ENCODE results near the gene METTL25B.

Gene METTL25B

DNA sequence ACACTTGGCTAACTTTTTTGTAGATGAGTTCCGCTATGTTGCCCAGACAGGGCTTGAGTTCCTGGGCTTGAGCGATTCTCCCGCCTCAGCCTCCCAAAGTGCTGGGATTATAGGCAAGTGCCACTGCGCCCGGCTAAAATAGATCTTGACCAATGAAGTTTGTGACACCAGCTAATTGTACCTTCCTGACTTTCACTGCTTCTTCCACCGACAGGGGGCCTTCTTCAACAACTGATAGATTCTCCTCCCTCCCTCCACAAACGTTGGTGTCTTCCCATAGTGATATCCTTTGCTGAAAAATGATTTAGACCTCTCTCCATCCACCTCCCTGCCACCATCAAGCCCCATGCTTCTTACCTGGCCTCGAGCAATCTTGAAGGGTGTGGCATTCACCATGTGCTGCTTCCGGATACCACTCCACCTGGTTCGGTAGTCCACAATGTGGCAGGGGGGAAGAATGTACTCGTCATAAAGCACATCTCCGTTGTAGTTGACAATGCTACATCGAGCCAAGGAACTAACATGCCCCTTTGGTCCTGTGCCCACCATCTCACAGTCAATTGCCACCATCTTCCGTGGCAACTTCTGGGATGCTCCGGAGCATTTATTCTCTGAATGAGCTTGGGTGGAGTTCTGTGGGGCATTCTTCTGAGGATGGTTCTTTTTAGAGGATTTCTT, 1.6 kb upstream of the METTL25B start:
- DNase-seq (ENCODE audit: low spot score) = peak; percentile 65

DNA sequence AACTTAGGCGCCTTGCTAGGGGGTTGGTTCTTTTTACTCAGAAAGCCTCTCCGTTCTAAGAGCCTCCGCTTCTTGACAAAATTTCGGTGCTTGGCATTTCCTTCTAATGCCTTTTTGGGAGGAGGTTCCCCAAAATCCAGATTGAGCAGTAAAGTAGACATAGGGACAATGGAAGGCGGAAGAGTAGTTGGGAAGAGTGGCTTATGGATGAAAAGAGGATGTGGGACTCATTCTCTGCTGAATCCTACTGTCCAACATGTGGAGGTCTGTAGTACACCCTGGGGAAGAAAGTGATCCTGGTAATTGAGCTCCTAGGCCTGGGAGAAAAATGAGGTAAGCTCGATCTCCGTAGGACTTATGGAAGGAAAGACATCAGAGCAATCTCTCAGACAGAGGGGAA, 777 bp upstream of the METTL25B start:
- DNase-seq (ENCODE audit: low spot score) = no peak

DNA sequence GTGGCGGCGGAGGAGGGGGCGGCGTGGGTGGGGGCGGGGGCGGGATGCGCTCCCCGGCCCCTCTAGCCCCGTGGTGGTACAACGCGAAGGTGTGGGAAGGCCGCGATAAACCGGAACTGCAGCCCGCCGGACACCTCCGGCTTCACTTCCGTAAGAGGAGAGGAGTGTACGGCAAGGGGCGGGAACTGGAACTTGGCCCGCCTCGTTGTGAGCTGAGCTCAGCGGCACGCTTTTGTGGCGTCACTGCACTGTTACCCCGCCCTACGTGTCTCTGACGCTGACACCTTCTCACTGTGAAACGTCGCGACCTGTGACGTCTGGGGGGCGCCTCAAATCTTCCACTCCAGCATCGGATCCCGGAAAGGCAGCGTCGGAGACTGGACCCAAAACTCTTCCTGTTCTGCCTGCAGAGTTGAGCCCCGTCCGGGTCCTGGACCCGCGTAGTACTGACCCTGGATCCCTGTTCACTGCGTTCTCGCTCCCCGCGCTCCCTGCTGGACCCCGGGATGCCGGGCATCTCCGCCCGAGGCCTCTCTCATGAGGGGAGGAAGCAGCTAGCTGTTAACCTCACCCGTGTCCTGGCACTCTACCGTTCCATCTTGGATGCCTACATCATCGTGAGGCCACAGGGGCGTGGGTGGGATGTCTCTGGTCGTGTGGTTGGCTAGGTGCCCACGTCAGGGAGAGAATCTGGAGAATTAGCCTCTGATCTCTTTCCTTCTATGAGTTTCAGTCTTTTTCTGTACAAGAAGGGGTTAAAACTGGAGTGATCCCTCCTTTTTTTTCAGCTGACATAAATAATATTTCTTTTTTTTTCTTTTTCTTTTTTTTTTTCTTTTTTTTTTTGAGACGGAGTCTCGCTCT, 562 bp downstream of the METTL25B start, which contains the start of gene ISG20L2:
Gene ISG20L2, minus strand, starts transcription at position 168 of the 864 bp plus-strand sequence. CDS start 1,114 bp downstream, outside the sequence.
- peak; percentile 93 for DNase-seq (ENCODE audit: low spot score)

DNA sequence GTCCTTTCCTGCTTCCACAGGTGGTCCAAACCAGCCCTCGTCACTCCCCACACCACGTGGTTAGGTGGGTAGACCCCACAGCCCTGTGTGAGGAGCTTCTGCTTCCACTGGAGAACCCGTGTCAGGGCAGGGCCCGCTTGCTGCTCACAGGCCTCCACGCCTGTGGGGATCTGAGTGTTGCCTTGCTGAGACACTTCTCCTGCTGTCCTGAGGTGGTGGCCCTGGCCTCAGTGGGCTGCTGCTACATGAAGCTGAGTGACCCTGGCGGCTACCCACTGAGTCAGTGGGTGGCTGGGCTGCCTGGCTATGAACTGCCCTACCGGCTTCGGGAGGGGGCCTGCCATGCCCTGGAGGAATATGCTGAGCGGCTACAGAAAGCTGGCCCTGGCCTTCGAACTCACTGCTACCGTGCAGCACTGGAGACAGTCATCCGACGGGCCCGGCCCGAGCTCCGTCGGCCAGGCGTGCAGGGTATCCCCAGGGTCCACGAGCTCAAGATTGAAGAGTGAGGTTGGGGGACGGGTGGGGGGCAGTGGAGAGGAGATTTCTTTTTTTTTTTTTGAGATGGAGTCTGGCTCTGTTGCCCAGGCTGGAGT, 5.8 kb downstream of the METTL25B start:
- no peak for DNase-seq (ENCODE audit: low spot score)

DNA sequence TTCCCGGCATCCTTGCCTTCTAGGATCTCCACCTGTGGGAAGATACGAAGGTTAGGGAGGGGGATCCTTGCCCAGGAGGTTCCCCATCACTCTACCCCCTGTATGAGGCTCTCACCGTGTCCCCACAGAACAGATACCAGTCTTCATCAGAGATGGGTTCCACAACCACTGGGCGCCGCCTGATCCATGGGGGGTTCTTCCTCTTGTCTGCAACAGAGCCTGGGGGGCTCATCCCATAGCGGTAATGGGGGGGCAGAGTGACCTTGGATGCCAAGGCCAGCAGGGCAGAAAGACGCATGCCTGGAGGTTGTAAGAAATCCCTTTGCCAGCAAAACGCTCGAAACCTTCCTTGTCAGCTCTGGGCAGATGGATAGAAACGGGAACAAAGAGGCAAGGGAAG, 10.1 kb downstream of the METTL25B start:
- DNase-seq (ENCODE audit: low spot score) = no peak

DNA sequence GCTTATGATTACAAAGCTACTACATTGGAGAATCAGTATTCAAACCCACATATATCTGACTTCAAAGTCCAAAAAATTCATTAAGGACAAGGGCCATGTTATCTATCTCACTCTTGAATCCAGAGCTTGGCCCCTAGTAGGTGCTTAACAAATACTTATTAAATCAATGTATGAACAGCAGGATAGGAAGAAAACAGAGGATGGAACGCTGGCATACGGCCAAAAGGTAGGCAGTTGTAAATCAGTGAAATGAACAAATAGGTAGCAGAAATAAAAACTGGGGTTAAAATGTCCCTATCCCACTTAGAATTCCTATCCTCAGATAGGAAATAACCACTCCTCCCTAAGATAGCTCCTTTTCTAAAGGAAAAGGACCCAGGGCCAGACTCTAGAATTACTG, 10.6 kb downstream of the METTL25B start:
- DNase-seq (ENCODE audit: low spot score) = no peak

DNA sequence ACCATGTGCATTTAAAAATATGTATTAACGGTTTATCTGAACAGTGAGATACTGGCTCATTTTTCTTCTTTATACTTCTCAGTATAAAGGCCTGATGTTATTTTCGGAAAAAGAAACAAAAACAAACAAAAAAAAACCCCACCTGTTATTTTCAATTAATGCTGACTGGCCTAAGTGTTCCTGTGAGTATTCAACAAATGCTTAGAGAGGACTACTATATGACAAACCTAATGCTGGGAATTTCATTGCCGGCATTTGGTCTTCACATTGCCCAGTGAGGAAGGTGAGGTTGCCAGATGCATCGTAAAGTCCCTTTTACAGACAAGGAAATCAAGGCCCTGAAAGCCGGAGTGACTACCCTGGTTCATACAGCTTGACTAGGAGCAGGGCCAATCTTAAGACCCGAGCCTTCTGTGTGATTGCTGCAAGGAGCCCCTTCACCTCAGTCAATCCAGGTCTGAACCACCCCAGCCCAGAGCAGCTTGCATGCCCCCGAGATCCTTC, 12.0 kb downstream of the METTL25B start:
- no peak for DNase-seq (ENCODE audit: low spot score)

DNA sequence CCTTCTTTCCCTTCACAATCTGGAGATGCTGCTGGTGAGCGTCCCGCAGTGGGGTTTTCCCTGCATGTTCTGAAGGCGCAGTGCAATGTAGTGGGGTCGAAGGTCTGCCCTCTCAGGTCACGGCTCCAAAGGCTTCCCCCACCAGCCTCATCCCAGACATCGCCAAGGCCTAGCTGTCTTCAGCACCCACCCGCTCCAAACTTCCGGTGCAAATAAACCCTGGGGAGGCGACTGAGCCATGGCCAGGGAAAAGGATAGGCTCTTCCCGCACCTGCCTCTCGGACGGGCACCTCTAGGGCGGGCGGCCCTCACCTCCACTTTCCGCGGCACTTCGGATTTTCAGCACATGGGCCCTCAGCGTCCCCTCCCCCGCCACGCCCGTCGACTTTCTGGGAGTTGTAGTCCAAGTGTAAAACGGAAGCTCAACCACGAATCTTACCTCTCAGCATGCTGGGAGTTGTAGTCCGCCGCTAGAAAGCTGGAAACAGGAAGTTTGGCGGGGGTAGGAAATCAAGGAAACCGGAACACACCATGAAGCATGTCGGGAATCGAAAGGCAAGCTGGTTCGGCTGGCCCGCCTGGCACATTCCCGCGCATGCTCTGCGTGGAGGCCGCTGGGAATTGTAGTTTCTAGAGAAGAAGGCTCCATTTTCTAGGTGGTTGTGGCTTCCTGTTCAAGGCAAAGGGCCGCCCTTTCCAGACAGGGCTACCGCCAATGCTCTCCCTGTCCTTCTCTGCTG, 12.6 kb downstream of the METTL25B start, which contains the start of gene MRPL24:
Gene MRPL24, minus strand, starts transcription at position 348 of the 740 bp plus-strand sequence. CDS start 2,384 bp downstream, outside the sequence.
- peak; percentile 100 for DNase-seq (ENCODE audit: low spot score)

DNA sequence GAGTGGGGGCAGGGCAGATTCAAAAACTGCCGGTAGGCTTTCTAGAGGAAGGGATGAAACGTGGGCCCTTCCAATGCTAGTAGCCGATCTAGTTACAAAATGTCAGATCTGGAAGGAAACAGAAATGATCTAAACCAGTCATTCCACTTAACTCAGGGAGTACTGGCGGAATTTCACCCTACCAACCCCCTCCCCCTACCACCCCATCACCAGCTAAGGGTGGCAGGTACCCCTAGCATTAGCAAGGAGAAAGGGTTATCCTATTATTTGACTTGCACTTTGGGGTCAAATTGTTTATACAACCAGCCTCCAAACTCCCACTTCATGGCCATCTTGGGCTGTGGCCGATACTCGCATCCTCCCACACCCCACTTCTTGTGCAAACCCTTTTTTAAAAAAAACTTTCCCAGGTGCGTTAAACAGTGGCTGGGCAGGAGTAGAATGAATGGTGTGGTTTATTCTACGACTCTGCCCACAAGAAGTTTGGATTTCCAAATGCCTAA, 13.3 kb downstream of the METTL25B start:
- DNase-seq (ENCODE audit: low spot score) = no peak

DNA sequence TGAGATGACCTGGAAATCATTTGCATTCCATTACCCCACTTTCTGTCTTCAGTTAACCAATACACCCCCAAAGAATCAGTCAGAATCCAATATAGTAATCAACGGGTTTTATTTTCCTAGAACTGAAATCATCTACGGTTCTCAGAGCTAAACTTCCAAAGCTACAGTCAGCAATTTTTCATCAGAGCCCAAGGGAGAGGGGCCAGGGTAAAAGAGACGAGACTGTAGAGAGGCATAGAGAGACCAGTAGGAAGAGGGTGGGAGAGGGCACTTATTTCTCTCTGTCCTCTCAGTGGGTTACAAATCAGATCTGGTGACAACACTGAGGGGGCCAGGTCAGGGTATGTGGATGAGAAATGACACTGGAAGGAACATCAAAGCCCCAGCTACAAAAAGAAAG, 13.7 kb downstream of the METTL25B start:
- DNase-seq (ENCODE audit: low spot score) = no peak

DNA sequence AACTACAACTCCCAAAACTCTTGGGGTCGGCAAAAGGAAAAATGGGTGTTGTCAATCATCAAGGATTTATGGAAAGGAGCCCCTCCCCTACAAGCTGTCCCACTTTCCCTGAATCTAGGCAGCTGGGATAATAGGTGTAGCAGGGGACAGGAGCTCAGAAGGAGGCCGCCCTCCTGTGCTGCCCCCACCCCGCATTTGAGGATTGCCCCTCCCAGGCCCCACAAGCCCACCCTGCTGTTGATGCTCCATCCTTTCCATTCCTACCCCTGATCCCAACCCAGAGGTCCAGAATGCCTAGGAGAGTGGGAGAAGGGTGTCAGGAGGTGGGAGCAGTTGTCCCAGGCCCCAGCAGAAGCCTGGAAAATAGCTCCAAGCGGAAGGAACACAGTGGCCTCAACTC, 14.5 kb downstream of the METTL25B start:
- no peak for DNase-seq (ENCODE audit: low spot score)

DNA sequence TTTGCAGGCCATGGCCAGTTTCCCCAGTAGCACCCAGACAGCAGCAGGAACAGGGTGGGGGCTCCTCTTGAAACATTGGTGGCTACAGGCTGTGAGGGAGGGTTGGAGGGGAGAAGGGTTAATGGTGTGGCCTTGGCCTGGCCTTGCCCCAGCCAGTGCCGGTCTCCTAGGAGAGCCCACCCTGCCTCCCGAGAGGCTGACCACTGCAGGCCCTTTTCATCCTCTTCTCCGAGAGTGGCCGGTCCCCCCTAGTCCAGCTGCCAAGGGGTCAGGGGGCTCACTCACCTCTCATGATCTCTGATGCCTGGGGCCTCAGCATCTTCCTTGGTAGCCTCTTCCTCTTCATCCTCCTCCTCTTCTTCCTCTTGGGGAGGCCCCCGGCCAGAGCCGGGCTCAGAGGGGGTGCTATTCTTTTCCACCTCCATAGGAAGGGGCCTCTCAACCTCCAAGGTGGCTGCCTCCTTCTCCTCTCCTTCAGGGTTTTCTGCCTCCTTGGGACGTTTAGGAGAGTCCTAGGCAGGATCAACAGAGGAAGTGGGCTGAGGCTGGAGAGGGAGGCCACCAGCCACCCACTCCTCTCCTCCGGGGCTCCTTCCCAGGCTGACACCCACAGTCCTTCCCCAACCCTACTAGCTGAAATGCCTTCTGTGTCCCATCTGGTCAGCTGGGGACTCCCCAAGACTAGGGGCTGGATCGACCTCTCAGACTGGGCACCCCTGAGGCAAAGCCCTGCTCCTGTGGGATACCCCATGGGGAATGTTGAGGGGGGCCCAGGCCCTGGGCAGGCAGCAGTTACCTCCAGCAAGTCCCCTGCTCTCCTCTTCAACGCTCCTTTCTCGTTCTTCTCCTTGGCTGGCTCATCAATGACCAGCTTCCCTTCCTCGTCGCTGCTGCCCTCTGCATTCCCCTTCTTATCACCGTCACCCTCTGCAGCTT, 15.4 kb downstream of the METTL25B start:
- no peak for DNase-seq (ENCODE audit: low spot score)

DNA sequence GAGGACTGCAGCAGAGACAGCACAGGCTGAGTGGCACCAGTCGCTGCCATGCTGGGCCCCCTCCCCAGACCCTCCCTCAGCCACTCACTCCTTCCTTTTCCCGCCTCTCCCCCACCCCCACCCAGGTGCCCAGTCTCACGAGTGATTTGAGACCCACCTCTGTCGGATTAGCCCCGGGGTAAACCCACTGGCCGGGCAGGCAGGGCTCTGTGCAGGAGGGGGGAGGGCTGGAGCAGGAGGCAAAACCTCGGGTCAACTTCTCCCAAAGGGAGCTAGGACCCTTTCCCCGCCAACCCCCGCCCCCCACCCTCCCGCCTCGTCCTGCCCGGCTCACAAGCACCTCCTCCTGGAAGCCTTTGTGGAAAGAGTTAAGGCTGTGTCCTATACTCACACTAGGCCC, 16.1 kb downstream of the METTL25B start:
- no peak for DNase-seq (ENCODE audit: low spot score)

DNA sequence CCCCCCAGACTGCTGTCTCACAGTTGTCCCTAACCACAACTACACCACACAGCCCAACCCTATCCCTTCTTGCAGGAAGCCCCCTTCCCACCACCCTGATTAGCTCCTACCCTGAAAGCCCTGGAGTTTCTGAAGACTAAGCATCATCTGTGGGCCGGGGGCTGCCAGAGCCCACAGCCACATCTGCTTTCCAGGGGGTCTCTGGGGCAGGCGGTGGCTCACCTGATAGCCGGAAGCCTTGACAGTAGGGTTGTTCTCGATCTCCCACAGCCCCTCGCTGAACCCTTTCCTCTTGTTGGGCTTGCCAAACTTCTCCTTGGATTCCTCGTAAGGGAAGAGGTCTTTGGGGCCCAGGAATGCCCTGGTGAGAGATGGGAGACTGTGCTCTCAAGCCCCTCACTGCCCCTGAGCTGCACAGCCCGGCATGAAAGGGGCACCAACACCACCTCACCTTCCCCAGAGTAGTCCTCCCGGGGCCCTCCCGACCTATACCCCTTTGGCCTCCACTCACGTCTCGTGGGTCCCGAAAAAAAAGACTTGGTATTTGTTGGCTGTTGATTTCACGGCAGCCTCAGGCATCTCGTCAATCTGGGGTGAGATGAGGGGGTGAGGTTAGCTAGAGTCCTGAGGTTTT, 16.6 kb downstream of the METTL25B start:
- no peak for DNase-seq (ENCODE audit: low spot score)

DNA sequence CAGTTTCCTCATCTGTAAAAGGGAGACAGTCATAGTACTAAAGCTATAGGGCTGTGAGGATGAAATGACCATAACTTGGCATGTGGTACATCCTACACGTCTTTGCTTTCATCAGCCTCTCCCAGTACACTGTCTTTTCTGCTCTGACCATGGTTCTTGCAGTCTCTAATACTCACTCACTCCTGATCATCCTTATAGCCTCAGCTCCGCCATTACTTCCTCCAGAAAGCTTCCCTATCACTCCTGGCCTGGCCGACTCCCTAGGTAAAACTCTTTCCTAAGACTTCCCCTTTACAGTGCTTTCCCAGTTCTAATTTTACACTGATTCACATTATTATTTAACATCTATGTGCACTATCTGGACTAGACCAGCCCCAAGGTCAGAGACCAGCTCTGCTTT, 17.6 kb downstream of the METTL25B start:
- no peak for DNase-seq (ENCODE audit: low spot score)

DNA sequence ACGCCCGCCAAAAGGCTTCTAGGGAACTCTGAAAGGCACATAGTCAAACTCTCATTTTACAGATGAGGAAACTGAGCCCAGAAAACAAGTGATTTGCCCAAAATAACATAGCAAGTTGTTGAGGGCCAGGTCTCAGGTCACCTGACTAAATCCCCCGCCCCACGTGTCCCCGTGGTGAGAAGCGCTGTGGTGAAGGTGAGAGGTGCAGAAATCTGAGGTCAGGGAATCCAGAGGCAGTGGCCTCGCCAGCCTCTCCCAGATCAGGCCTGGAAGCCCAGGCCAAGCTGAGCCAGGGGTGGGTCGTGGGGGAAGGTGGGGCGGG, 18.1 kb downstream of the METTL25B start:
- DNase-seq (ENCODE audit: low spot score) = no peak

DNA sequence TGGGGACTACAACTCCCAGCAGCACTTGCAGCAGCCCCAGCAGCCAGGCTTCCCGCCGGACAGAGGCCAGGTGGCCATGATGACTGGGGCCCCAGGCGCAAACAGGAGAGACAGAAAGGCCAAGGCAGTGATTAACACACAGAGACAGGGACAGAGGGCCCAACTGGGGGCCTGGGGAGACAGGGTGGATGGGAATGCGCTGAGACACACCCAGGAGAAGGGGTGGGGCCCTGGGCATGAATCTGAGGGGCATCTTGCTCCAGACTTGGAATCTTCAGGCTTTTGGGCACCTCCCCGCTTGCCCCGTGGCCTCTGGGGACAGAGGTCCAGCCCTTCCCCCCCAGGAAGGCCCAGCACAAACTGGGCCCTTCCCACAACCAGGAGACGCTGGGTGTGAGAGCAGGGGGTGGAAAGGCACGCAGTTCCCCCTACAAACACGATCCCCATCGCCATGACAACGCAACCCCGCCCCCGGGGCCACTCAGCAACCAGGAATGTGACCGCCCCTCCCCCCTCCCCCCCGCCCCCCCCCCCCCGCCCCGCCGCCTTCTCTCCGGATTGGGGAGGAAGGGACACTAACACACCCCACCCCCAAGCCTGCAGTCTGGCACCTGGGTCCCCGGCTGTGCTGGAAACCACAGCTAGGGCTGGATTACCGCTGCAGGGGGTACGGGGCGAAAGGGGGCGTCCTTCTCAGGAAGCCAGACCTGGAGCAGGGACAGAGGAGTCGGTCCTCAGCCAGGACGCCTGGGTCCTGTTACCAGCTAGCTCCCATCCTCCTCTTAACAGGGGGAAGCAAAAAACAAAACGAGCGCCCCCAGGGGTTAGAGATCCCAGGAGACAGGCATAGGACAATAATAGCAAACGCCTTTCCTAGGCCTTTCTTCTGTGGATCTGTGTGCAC, 18.7 kb downstream of the METTL25B start:
- peak; percentile 71 for DNase-seq (ENCODE audit: low spot score)

DNA sequence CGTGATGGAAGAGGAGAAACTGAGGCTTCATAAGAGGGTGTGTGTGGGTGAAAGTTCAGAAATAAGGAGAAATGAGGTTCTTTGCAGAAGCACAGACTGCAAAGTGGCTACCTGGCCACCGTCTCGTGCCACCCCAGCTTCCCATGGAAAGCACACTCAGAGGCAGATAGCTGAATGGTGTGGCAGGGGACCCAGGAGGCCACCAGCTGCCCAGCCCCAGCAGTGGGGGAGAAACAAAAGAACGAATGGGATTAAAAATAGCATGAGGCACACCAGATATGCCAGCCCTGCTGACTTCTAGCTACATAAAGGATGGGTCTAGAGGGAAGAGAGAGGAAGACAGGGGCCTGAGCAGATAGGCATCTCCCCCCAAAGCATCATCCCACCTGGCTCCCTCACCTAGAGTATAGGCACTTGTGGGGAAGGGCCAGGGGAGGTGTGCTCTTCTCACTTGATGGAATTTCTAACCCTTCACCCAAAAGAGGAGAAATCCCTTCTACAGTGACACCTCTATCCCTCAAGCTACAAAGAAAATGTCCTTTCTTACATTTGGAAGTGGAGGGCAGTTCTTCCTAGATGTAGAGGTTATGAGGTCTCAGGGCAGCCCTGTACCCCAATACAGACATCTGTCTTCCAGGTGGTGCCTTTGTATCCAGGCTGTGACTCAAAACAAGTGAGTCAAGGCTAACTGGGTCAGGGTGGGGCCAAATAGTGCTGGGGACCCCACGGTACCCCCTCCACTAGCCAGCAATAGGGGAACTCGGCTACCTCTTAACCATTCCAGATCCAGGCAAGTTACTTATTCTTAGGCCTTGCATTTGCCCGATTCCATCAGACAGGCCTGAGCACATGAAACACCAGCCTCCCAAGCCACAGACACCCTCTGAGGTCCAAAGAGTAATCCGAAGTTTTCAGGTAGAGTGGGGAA, 19.7 kb downstream of the METTL25B start:
- DNase-seq (ENCODE audit: low spot score) = no peak
